SK-N-SH (cell line): ENCODE data around the gene DES.

ENCODE experiments used
- CTCF ChIP-seq: fragments of 200-600 bp; sonication (generic); IDR thresholded peaks from 2 replicates; pipeline ENCODE4 v1.6.1; 2017; ENCODE audit warnings: antibody characterized with exemption, mild to moderate bottlenecking, moderate library complexity
- JUND ChIP-seq: IDR thresholded peaks from 2 replicates; pipeline ENCODE4 v1.4.0; 2012
- MAX ChIP-seq: IDR thresholded peaks from 2 replicates; pipeline ENCODE4 v1.4.0; 2012; ENCODE audit warnings: low read depth
- TCF12 ChIP-seq: IDR thresholded peaks from 2 replicates; pipeline ENCODE4 v1.4.0; 2012

DNA sequence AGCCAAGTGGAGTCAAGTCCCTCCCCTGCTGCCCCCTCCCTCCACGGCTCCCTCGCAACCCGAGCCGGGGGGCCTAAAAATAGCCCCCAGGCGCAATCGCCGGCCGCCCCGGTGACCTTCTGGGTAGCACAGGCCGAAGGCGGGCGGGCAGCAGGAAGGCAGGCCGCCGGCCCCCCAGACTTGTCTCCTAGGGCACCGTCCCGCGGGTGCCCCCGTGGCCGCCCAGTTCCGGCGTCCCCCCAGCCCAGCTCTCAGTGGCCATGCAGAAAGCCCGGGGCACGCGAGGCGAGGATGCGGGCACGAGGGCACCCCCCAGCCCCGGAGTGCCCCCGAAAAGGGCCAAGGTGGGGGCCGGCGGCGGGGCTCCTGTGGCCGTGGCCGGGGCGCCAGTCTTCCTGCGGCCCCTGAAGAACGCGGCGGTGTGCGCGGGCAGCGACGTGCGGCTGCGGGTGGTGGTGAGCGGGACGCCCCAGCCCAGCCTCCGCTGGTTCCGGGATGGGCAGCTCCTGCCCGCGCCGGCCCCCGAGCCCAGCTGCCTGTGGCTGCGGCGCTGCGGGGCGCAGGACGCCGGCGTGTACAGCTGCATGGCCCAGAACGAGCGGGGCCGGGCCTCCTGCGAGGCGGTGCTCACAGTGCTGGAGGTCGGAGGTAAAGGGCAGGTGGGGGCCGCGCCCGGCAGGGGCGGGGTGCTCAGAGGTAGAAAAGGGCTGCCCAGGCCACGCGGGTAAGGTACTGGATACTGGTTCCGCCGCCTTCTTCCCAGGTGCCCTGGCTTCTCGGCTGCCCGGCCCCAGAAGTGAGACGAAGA is 16.7 kb downstream of the DES start, which contains the start of gene SPEG:
- no peak for TF ChIP-seq CTCF
- TF ChIP-seq JUND = no peak
- TF ChIP-seq TCF12 = no peak
- no peak for TF ChIP-seq MAX
